ENCODE measurements around the gene ZSCAN20. TPM values are rescaled to one million over a fixed set of nuclear protein-coding genes. Genes with fewer than 3 reads are reported as not detected.

ZSCAN20 gene
- total and polyA plus RNA-seq, 9 of the 15 experiments (the other 6 are each of a cell fraction or from before 2014, with no cell fraction given) = 0.36 to 3.3 (median 2.0) TPM

DNA sequence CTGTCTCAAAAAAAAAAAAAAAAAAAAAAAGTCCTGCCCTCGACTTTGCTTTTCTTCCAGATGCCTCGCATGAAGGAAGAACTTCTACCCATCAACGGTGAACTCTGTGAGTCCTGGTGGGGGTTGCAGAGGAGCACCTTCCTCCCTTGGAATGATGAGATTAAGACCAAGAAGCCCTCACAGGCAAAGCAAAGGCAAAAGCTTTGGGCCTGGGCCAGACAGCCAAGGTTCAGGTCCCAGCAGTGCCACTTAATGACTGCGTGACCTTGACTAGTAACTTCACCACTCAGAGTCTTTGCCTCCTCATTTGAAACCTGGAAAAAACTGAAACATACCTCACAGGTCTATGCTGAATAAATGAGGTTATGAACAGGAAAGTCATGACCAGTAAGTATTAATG, 55.5 kb downstream of the ZSCAN20 start:
- no peak overlapping the region for H3K4me3 ChIP-seq
- H3K27ac ChIP-seq (ENCODE audit: extremely low read depth, low read depth, low read length) = no peak overlapping the region
- peaks cover 6 to 12% of the 10 kb centered on the region in 2 experiments for H3K27me3 ChIP-seq (ENCODE audit: control insufficient read depth in 2 of 2, insufficient read depth in 2 of 2, low read length in 2 of 2)
- H4K20me1 ChIP-seq (replicated peaks; ENCODE audit: control insufficient read depth, insufficient read depth, low read length) = 0 out of 2 replicates have a peak, but pooled peaks cover 4% of the 10 kb centered on the region
- no peak overlapping the region for H3K9ac ChIP-seq (ENCODE audit: insufficient read depth in 1 of 2, low read depth in 2 of 2, low read length in 2 of 2)
- H3K4me2 ChIP-seq (ENCODE audit: insufficient read depth, low read length) = no peak overlapping the region
- no peaks in the 10 kb centered on the region for H3K79me2 ChIP-seq (ENCODE audit: control insufficient read depth, insufficient read depth, low read length)
- no peaks in the 10 kb centered on the region for H3K4me1 ChIP-seq (replicated peaks in 1 of 2; ENCODE audit: control insufficient read depth in 2 of 2, insufficient read depth in 2 of 2, low read length in 2 of 2)
- CTCF ChIA-PET (ENCODE audit: low intra/inter-chr PET ratio) = no interaction called here
- H3K9me1 ChIP-seq (ENCODE audit: control insufficient read depth, insufficient read depth, low read length) = no peaks in the 10 kb centered on the region
- in situ Hi-C loops (cut with MboI) = no loop called here
- no peak for TF ChIP-seq KAT7 (CRISPR knock-in tag; IDR thresholded peaks at IDR 0.05; ENCODE audit: borderline replicate concordance)
- TF ChIP-seq, protein P1, sequence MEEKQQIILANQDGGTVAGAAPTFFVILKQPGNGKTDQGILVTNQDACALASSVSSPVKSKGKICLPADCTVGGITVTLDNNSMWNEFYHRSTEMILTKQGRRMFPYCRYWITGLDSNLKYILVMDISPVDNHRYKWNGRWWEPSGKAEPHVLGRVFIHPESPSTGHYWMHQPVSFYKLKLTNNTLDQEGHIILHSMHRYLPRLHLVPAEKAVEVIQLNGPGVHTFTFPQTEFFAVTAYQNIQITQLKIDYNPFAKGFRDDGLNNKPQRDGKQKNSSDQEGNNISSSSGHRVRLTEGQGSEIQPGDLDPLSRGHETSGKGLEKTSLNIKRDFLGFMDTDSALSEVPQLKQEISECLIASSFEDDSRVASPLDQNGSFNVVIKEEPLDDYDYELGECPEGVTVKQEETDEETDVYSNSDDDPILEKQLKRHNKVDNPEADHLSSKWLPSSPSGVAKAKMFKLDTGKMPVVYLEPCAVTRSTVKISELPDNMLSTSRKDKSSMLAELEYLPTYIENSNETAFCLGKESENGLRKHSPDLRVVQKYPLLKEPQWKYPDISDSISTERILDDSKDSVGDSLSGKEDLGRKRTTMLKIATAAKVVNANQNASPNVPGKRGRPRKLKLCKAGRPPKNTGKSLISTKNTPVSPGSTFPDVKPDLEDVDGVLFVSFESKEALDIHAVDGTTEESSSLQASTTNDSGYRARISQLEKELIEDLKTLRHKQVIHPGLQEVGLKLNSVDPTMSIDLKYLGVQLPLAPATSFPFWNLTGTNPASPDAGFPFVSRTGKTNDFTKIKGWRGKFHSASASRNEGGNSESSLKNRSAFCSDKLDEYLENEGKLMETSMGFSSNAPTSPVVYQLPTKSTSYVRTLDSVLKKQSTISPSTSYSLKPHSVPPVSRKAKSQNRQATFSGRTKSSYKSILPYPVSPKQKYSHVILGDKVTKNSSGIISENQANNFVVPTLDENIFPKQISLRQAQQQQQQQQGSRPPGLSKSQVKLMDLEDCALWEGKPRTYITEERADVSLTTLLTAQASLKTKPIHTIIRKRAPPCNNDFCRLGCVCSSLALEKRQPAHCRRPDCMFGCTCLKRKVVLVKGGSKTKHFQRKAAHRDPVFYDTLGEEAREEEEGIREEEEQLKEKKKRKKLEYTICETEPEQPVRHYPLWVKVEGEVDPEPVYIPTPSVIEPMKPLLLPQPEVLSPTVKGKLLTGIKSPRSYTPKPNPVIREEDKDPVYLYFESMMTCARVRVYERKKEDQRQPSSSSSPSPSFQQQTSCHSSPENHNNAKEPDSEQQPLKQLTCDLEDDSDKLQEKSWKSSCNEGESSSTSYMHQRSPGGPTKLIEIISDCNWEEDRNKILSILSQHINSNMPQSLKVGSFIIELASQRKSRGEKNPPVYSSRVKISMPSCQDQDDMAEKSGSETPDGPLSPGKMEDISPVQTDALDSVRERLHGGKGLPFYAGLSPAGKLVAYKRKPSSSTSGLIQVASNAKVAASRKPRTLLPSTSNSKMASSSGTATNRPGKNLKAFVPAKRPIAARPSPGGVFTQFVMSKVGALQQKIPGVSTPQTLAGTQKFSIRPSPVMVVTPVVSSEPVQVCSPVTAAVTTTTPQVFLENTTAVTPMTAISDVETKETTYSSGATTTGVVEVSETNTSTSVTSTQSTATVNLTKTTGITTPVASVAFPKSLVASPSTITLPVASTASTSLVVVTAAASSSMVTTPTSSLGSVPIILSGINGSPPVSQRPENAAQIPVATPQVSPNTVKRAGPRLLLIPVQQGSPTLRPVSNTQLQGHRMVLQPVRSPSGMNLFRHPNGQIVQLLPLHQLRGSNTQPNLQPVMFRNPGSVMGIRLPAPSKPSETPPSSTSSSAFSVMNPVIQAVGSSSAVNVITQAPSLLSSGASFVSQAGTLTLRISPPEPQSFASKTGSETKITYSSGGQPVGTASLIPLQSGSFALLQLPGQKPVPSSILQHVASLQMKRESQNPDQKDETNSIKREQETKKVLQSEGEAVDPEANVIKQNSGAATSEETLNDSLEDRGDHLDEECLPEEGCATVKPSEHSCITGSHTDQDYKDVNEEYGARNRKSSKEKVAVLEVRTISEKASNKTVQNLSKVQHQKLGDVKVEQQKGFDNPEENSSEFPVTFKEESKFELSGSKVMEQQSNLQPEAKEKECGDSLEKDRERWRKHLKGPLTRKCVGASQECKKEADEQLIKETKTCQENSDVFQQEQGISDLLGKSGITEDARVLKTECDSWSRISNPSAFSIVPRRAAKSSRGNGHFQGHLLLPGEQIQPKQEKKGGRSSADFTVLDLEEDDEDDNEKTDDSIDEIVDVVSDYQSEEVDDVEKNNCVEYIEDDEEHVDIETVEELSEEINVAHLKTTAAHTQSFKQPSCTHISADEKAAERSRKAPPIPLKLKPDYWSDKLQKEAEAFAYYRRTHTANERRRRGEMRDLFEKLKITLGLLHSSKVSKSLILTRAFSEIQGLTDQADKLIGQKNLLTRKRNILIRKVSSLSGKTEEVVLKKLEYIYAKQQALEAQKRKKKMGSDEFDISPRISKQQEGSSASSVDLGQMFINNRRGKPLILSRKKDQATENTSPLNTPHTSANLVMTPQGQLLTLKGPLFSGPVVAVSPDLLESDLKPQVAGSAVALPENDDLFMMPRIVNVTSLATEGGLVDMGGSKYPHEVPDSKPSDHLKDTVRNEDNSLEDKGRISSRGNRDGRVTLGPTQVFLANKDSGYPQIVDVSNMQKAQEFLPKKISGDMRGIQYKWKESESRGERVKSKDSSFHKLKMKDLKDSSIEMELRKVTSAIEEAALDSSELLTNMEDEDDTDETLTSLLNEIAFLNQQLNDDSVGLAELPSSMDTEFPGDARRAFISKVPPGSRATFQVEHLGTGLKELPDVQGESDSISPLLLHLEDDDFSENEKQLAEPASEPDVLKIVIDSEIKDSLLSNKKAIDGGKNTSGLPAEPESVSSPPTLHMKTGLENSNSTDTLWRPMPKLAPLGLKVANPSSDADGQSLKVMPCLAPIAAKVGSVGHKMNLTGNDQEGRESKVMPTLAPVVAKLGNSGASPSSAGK (IDR thresholded peaks at IDR 0.05) = no peak
- intact Hi-C loops (cut with micrococcal nuclease) = no loop called here
- H2AFZ ChIP-seq (ENCODE audit: low read depth, low read length) = no peak overlapping the region
- FAIRE-seq = no peak
- DNase-seq (ENCODE audit: extremely low read depth in 1 of 4, low spot score in 3 of 4) = no peak
- H3K36me3 ChIP-seq (ENCODE audit: control insufficient read depth, insufficient read depth, low read length) = no peaks in the 10 kb centered on the region
- POLR2A ChIA-PET = no interaction called here
- 0% methylated on average over 3 of the region's 4 CpGs for WGBS (ENCODE audit: insufficient coverage, low coverage, missing lambda C conversion rate)
- no peaks in the 10 kb centered on the region for H3K9me3 ChIP-seq (replicated peaks; ENCODE audit: control insufficient read depth, insufficient read depth, low read depth, low read length)
- ATAC-seq = no peak
- no TSS peak for BruUV-seq (replicated peaks)

All from K562 (cell line).